ENCODE results near the gene CHST15.

DNA sequence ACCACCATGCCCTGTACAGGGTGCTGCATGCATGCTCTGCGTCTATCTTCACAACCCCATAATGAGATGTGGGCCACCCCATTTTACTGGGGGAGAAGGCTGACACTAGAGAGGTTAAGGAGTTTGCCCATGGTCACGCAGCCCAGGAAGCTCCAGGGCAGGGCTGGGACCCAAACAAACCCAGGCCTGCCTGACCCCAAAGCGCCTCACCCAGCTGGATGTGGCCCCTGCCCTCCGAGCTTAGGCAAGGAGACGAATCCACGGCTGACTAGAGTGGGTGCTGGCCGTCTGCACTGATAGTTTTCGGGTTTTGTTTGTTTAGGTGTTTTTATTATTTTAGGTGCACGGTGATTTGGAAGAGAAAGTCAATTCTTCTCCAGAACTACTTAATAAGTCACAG, 65.7 kb downstream of the CHST15 start:
- TF ChIP-seq, protein P1, sequence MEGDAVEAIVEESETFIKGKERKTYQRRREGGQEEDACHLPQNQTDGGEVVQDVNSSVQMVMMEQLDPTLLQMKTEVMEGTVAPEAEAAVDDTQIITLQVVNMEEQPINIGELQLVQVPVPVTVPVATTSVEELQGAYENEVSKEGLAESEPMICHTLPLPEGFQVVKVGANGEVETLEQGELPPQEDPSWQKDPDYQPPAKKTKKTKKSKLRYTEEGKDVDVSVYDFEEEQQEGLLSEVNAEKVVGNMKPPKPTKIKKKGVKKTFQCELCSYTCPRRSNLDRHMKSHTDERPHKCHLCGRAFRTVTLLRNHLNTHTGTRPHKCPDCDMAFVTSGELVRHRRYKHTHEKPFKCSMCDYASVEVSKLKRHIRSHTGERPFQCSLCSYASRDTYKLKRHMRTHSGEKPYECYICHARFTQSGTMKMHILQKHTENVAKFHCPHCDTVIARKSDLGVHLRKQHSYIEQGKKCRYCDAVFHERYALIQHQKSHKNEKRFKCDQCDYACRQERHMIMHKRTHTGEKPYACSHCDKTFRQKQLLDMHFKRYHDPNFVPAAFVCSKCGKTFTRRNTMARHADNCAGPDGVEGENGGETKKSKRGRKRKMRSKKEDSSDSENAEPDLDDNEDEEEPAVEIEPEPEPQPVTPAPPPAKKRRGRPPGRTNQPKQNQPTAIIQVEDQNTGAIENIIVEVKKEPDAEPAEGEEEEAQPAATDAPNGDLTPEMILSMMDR (conservative IDR thresholded peaks at IDR 0.05), result no peak
- TF ChIP-seq ZFX (IDR thresholded peaks at IDR 0.05), result no peak
